GM19035 (cell line): ENCODE measurements around the gene STAT6.

Experiments used
- ATAC-seq: cut with Tn5 transposase; IDR thresholded peaks from one replicate; pipeline ENCODE4 v1.9.1; 2021; ENCODE audit not compliant: unreplicated experiment

Gene STAT6

GRCh38 chr12:57105011-57105753 is 6.0 kb downstream of the STAT6 start:
- no peak for ATAC-seq

- no peak for ATAC-seq
These were observed 6.8 kb downstream of the STAT6 start for GRCh38 chr12:57104292-57104910.

GRCh38 chr12:57103856-57104255 is 7.3 kb downstream of the STAT6 start:
- no peak for ATAC-seq

- ATAC-seq, result no peak
These were observed 9.1 kb downstream of the STAT6 start for GRCh38 chr12:57101892-57102695.

- ATAC-seq, result no peak
These were observed 11.4 kb downstream of the STAT6 start for GRCh38 chr12:57099766-57100165.

- ATAC-seq, result no peak
These were observed 12.0 kb downstream of the STAT6 start for GRCh38 chr12:57099047-57099714.

- ATAC-seq, result no peak
These were observed 12.6 kb downstream of the STAT6 start for GRCh38 chr12:57098546-57098945.

GRCh38 chr12:57097554-57097835 is 13.7 kb downstream of the STAT6 start:
- ATAC-seq, result no peak

- no peak for ATAC-seq
These were observed 14.2 kb downstream of the STAT6 start for GRCh38 chr12:57096748-57097553.

GRCh38 chr12:57096099-57096572 is 15.0 kb downstream of the STAT6 start:
- ATAC-seq, result no peak

GRCh38 chr12:57095440-57095839 is 15.7 kb downstream of the STAT6 start:
- no peak for ATAC-seq

GRCh38 chr12:57094208-57095160 is 16.7 kb downstream of the STAT6 start:
- no peak for ATAC-seq

- ATAC-seq, result peak; percentile 31
These were observed 17.6 kb downstream of the STAT6 start for GRCh38 chr12:57093415-57094207.

- ATAC-seq, result no peak
These were observed 18.2 kb downstream of the STAT6 start for GRCh38 chr12:57092876-57093414.

GRCh38 chr12:57092529-57092862 is 18.7 kb downstream of the STAT6 start:
- ATAC-seq, result no peak

GRCh38 chr12:57091638-57092528 is 19.3 kb downstream of the STAT6 start:
- ATAC-seq, result no peak

GRCh38 chr12:57090924-57091637 is 20.1 kb downstream of the STAT6 start:
- ATAC-seq, result no peak
